OCI-M2 (cell line): ENCODE data around the gene PID1.

ENCODE experiments used
- DNase-seq: peaks from one replicate; lab custom pipeline; 2025; ENCODE audit not compliant: unreplicated experiment; lab: John Stamatoyannopoulos, UW

PID1 gene

DNA sequence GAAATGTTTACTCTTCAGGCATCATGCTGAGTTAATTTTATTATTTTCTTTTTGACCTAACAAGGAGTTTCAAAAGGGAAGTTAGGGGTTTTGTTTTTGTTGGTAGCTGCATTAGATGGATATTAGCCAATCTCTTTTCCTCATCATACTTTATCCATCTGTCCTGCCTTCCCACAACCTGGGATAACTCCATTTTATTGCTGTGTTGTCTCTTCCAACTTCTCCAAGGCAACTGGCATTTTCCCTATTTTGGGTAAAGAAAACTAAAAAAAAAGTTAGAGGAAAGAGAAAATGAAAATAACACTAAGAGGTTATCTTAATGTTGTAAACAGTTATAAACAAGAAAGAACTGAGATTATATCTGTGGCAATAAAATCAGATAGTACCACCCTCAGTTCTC, 147.0 kb downstream of the PID1 start:
- DNase-seq, result no peak

- DNase-seq, result no peak
Measured at GRCh38 chr2:229118927-229119326, 152.2 kb downstream of the PID1 start.

DNA sequence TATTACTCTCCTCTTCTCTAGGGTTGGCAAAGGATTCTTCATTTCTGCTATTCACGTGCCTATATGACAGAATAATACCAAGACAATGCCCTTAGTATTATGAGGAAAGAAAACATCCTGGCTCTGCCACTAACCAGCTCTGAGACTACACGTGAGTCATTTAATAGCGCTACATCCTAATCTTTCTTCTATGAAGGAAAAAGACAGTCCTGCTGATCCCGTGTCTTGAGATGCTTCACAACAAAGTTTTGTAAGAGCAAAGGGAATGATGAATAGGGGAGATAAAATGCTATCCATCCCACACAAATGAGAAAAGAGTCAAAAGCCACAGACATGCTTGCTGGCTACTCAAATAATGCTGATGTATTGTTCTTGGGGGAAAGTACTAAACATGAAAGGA, 152.8 kb downstream of the PID1 start:
- no peak for DNase-seq

- DNase-seq, result no peak
Measured at GRCh38 chr2:229111744-229112143, 159.3 kb downstream of the PID1 start.

GRCh38 chr2:229109195-229109594, 161.9 kb downstream of the PID1 start:
- DNase-seq, result no peak

DNA sequence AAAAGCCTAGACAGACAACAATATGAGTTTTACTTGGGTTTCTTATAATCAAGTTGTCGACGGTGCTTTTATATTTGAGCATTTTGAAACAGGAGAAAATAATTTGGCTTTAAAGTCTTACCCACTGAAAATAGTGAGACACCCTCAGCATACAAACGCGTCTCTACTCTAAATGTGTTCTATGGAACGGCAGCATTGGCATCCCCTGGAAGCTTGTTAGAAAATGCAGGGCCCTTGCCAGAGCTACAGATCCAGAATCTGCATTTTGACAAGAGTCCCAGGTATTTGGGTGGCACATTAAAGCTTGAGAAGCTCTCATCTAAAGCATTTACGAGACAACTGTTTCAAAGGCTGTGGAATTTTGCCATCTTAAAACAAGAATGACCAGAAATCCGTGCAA, 163.5 kb downstream of the PID1 start:
- DNase-seq, result no peak

DNA sequence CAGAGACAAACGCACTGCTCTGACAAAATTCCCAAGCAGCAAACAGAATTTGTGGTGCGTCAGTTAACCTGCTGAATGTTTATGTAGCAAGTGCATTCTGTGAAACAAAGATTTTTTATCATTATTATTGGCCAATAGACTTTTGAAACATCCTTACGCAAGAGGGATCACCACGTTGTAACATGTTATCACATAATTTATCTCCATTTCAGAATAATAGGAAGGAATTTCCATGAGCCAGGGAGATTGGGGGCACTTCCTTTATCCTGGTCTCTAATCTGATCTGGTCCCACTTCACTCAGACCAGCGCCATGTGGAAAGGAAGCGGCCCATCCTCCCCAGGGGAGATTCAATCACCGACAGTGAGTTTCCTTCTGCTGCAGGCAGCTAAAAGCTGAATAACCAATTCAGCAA, 166.1 kb downstream of the PID1 start:
- no peak for DNase-seq

DNA sequence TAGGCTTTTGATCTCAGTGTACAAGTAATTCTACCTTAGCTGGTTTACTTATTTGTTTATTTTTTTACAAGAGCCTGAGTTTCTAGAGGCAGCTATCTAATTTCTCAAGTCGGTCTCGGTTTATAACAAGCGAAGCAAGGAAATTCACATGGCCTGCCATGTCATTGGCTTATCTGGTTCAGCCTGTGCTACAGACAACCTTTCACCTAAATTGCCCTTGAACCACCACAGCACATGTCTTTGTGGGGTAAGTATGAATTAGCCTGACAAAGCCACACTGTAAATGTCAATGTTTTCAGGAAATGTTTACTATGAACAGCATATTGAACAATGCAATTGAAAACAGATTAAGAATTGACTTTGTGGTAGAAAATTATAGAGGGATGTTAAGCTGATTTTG, 167.1 kb downstream of the PID1 start:
- DNase-seq, result no peak

DNA sequence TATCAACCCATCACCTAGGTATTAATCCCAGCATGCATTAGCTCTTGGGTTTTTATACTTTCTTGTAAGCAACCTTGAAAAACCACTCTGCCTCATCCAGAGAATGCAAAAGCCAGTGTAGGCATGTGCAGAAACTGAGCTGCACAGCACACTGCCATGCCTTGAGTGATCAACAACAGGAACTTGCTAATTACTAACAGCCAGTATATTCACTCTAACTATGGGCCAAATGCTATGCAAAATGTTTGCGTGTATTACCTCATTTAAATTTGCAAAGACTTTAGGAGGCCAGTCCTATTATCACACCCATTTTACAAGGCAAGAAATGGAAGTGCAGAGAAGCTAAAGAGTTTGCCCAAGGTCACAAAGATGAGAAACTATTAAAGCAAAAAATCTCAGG, 169.8 kb downstream of the PID1 start:
- no peak for DNase-seq

DNA sequence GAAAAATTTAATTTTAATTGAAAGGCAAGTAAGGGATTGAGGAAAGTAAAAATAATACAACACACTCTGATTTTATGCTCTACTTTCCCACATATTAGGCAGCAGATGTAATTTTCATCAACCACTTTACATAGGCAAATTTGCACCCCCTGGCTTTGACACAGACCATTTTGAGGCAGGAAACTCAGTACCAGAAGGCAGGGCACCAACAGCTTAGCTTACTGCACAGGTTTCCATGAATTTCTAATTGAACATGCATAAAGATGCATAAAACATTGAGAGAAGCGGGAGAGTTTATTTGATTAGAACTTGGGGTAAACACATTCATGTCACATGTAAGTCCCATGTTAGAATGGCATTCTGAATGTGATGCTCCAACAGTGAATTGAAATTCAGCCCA, 171.9 kb downstream of the PID1 start:
- DNase-seq, result no peak

- DNase-seq, result no peak
Measured at GRCh38 chr2:229098801-229099200, 172.3 kb downstream of the PID1 start.

DNA sequence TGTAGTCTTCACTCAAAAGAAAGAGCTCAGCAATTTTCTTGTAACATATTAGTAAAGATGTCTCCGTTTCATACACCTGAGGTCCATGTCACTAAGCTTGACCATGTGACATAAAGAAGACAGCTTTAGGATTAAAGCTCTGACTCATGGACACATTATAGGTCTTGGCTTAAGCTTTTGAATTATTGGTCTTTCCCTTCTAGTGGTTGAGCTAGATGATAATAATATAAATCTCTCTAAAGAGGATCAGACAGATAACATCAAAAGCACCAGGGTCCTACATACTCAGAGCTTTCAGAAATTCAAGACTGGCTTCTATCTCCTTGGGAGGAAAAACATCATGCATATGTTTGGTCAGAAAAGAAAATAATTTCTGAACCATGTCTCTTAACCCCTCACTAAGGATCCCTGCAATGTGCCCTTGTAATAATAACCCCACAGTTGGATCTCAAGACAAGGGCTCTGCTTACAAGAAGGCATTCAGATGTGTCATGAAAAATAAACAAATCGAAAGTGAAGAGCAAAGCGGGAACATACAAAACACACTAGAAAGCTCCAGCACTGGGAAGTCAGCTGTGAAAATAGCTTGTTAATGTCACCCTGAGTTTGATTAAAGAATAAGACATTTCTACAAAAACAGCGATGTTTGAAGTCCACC, 174.5 kb downstream of the PID1 start:
- DNase-seq, result no peak

- no peak for DNase-seq
Measured at GRCh38 chr2:229095472-229095871, 175.6 kb downstream of the PID1 start.

DNA sequence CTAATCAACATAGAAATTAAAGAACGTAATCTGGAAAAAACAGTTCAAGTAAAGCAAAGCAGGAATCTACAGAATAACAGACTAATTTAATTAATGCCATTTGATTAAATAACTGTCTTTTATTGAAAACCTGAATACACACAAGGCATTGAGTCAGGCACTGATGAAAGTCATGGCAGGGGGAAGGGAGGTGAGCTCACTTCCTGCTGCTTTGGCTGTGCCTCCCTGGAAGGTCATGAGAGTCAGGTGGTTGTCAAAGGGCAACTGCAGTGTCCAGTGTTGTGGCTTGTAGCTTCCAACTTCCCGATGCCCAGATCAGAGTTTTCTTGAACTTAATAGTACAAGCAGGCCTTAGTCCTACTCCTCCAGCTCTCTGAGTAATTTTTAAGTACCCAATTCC, 180.9 kb downstream of the PID1 start:
- DNase-seq, result no peak

- no peak for DNase-seq
Measured at GRCh38 chr2:229089776-229090175, 181.3 kb downstream of the PID1 start.

DNA sequence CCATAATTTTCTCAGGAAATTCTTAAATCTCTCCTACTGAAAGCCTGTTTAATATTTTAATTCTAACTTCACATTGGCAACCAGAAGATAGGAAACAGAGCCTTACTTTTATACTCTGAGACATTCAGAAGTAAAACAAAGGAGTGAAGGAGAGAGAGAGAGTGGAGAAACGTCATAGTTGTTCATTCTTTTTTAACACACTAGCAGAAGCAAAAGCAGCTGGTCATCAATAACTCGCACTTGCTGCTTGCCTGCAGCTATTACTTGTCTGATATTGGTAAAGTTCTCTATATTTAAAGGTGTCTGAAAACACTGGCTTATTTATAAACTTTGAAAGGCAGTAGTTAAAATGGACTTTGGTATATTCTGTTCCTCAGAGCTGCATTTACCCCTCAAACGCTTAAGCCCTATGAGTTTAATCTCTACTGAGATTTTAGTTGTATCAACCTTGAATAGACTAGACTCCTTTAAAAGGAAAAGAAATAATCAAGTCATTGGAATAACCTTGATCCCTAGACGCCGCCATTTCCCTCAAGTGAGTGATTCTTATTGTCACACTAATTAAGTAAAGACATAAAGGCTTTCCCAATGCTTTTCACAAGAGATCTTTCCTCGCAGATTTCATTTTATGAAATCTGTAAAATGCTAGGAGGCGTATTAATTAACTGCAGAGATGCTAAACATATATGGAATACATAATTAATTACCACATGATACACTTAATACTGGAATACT, 182.0 kb downstream of the PID1 start:
- DNase-seq, result no peak

GRCh38 chr2:229088517-229088913, 182.6 kb downstream of the PID1 start:
- DNase-seq, result no peak

DNA sequence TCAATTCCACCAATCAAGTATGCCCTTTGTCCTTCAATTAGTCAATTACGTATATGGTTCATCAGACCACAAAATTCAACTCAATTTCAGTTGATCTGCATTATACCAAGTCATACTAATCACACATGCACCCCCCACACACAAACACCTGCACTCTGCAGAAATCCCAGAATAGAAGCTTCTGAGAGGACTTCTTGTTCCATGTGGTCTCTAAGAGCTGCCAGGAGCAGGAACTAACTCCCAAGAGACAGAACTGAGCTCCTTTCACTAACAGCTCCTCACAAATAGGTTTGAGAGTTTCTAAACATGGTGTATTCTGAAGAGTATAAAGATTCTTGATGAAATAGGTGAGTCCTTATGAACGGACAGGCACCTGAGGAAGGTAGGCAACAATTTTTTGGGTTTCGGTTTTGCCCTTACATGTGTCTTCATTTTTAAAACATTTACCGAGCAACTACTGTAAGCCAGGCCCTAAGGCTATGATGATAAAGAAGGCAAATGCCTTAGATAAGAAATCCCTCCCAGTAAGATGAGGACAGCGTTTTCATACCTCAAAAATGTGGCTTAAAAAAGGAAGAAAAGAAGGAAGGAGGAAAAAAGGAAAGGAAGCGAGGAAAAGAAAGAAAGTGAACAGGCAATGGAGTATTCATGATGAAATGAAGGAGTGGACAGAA, 183.1 kb downstream of the PID1 start:
- no peak for DNase-seq

DNA sequence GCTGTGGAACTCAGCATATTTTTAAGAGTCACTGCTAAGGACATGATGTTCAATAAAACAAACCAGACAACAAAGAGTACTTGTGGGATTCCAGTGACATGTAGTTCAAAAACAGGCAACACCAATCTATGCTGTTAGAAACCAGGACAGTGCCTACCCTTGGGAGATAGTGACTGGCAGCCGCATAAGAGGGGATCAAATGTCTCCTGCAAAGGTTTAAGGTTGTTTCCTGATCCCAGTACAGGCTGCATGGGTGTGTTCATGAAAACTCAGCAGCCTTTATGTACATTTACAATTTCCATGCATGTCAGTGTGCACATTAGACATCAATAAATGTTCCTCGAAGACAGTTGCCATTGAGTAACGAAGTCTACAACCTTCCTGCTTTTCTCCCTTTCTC, 183.8 kb downstream of the PID1 start:
- DNase-seq, result no peak

DNA sequence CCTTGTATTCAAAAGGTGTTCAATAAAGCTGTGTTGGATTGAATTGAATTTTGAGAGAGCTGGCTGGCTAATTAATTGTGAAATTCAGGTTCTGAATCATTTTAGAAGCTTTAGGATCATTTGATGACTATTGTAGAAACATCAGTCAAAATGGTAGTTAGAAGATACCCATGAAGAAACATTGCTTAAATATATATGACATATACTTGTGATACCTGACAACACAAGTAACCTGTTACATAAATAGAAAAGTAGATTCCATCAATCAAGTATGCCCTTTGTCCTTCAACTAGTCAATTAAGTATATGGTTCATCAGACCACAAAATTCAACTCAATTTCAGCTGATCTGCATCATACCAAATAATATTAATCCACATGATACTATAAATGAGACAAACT, 185.6 kb downstream of the PID1 start:
- DNase-seq, result no peak

DNA sequence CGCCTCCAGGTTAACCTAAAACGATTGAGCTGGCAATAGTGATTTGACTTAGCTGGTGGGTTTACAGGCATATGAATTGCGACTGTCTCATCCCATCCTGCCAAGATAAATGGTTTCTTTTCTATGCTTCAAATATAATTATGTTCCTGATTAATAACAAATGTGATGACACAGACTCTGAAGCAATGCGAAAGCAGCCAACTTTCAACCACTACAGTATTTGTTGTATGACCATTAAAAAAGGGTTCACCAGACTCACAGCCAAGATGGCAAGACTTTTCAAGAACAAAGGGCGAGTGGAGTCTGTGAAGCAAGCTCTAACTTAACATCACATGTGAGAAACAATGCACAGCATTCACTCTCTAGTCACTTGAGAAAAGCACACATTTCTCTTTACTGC, 186.6 kb downstream of the PID1 start:
- DNase-seq, result no peak

DNA sequence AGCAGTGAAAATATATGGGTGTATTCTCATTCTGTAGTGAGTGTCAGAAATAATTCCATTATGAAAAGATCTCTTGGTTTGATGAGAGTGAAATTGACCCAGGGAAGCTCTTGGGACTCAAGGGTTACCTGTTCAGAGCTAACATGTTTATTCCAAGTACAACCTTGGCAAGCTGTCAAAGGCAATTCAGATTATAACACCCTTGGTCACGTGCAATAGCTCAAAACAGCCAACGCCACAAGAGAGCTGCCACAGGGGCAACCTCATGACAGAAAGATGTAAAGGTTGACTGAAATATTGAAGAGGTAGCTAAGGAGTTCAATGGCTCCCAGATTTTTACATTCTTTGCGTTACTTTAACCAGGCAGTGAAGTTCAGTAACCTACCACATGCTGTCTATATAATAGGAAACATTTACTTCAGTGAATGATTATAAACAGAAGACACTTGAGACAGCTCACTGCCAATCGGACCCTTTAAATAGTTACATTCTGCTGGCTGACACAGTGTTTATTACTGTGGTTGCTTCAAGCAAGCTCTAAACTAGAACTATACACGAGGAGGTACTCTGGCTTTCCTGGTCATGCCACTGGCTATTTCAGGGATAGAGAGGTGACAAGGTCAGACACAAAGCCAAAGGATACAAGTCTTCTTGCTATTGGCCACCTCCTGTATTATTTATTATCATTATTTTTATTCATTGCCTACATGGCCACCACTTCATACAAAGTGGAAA, 187.3 kb downstream of the PID1 start:
- no peak for DNase-seq
